Endothelial cell of umbilical vein (primary cell): ENCODE results near the gene NHS. TPM values are rescaled to one million over a fixed set of nuclear protein-coding genes. Genes with fewer than 3 reads are reported as not detected.

Experiments
- BruUV-seq: library from RNA; stranded (reverse); fragments of 400-500 nt; replicated peaks from 2 replicates; lab custom pipeline; 2021; lab: Mats Ljungman, UMichigan
- CTCF ChIA-PET: fragments of 300-600, 350-600 bp; sonication (Branson Sonifier 250); formaldehyde crosslinking; loops from one replicate; lab custom pipeline; 2021; ENCODE audit warnings: antibody characterized with exemption, inconsistent platforms; lab: Charles Lee
- POLR2A ChIA-PET: fragments of 300-600, 350-600 bp; sonication (Branson Sonifier 250); formaldehyde crosslinking; loops from one replicate; lab custom pipeline; 2021; ENCODE audit warnings: antibody characterized with exemption, inconsistent platforms; lab: Charles Lee
- DNase-seq: peaks from one replicate; pipeline ENCODE4 v3.0.0-alpha.2; 2011; ENCODE audit warnings: low read depth, low spot score
- FAIRE-seq: peaks from 2 replicates; lab custom pipeline; 2011; peaks lifted over from hg19 to GRCh38; lab: Jason Lieb, UNC
- H2AFZ ChIP-seq: 2 replicates; pipeline ENCODE4 v1.6.0; 2012; ENCODE audit warnings: low read depth, low read length, control low read depth, inconsistent platforms
- H3K27ac ChIP-seq: 2 replicates; pipeline ENCODE4 v1.5.1; 2011; ENCODE audit warnings: low read depth, mild to moderate bottlenecking, control low read depth, low read length, moderate library complexity; ENCODE audit not compliant: insufficient read depth
- H3K27me3 ChIP-seq, 2 experiments: 2 replicates each; pipeline versions ENCODE4 v1.6.0 to v1.6.1; 2011; ENCODE audit warnings: low read length in 2 of 2, mixed read lengths in 1 of 2; ENCODE audit not compliant: control insufficient read depth in 2 of 2, insufficient read depth in 2 of 2
- H3K36me3 ChIP-seq, 2 experiments: 2 replicates in 1 of 2; 3 replicates in 1 of 2; pipeline ENCODE4 v1.5.1; 2011; ENCODE audit warnings: low read length in 2 of 2, mild to moderate bottlenecking in 1 of 2, moderate library complexity in 1 of 2; ENCODE audit not compliant: control insufficient read depth in 2 of 2, insufficient read depth in 2 of 2; ENCODE audit errors: extremely low read depth in 1 of 2
- H3K4me1 ChIP-seq: 3 replicates; pipeline ENCODE4 v1.5.1; 2011; ENCODE audit warnings: mild to moderate bottlenecking, low read length; ENCODE audit not compliant: control insufficient read depth, insufficient read depth; ENCODE audit errors: extremely low read depth
- H3K4me2 ChIP-seq: 2 replicates; pipeline ENCODE4 v1.6.1; 2011; ENCODE audit warnings: low read length, control low read depth, mixed read lengths; ENCODE audit not compliant: insufficient read depth
- H3K4me3 ChIP-seq, 3 experiments: fragments of 200-600 bp in 1 of 3; sonication (generic), shearing (Covaris generic) in 1 of 3; replicated peaks in 1 of 3; 2 replicates each; pipeline ENCODE4 v1.5.1; 2011 to 2016; ENCODE audit warnings: control low read depth in 3 of 3, low read length in 3 of 3, mild to moderate bottlenecking in 2 of 3, inconsistent platforms in 1 of 3, low read depth in 1 of 3, moderate library complexity in 1 of 3; ENCODE audit not compliant: insufficient read depth in 1 of 3
- H3K79me2 ChIP-seq: 2 replicates; pipeline ENCODE4 v1.6.0; 2012; ENCODE audit warnings: low read length, inconsistent platforms; ENCODE audit not compliant: control insufficient read depth, insufficient read depth
- H3K9ac ChIP-seq: replicated peaks from 2 replicates; pipeline ENCODE3; 2011; ENCODE audit warnings: low read length, control low read depth; ENCODE audit not compliant: insufficient read depth; ENCODE audit errors: extremely low read depth
- H3K9me1 ChIP-seq: replicated peaks from 3 replicates; pipeline ENCODE4 v1.6.0; 2011; ENCODE audit warnings: mild to moderate bottlenecking, low read length; ENCODE audit not compliant: control insufficient read depth, insufficient read depth; ENCODE audit errors: extremely low read depth
- H3K9me3 ChIP-seq: replicated peaks from 2 replicates; pipeline ENCODE4 v1.5.1; 2012; ENCODE audit warnings: low read length, inconsistent platforms; ENCODE audit not compliant: control insufficient read depth, insufficient read depth
- H4K20me1 ChIP-seq: replicated peaks from 2 replicates; pipeline ENCODE3; 2011; ENCODE audit warnings: mild to moderate bottlenecking, low read length; ENCODE audit not compliant: control insufficient read depth, insufficient read depth; ENCODE audit errors: extremely low read depth
- CTCF ChIP-seq, 2 donors: IDR thresholded peaks; 1 replicate in 1 of 2; 2 replicates in 1 of 2; pipeline ENCODE4 v1.5.1; 2011; ENCODE audit warnings: low read length in 2 of 2, mild to moderate bottlenecking in 2 of 2, moderate library complexity in 2 of 2, control low read depth in 1 of 2, inconsistent platforms in 1 of 2, low read depth in 1 of 2; ENCODE audit not compliant: insufficient read depth in 1 of 2; ENCODE audit errors: extremely low read depth in 1 of 2
- EZH2 ChIP-seq: IDR thresholded peaks from 2 replicates; pipeline ENCODE4 v1.6.1; 2012; ENCODE audit warnings: borderline replicate concordance, low read depth, mild to moderate bottlenecking, moderate library complexity, low read length, inconsistent platforms; ENCODE audit not compliant: severe bottlenecking
- FOS ChIP-seq: IDR thresholded peaks from 2 replicates; pipeline ENCODE4 v1.6.1; 2011; ENCODE audit warnings: mild to moderate bottlenecking, low read length, moderate library complexity, borderline replicate concordance; ENCODE audit not compliant: insufficient read depth
- GATA2 ChIP-seq: IDR thresholded peaks from 2 replicates; pipeline ENCODE4 v1.7.0; 2011; ENCODE audit warnings: low read depth, mild to moderate bottlenecking, moderate library complexity, mixed read lengths, low read length; ENCODE audit not compliant: insufficient read length, insufficient read depth
- JUN ChIP-seq: IDR thresholded peaks from 2 replicates; pipeline ENCODE4 v1.6.1; 2011; ENCODE audit warnings: borderline replicate concordance, low read depth; ENCODE audit not compliant: insufficient read length, insufficient read depth
- MYC ChIP-seq: IDR thresholded peaks from one replicate; pipeline ENCODE4 v1.6.1; 2011; ENCODE audit warnings: mild to moderate bottlenecking, low read depth, low read length
- POLR2A ChIP-seq: IDR thresholded peaks from 2 replicates; pipeline ENCODE4 v1.6.1; 2012; ENCODE audit warnings: low read depth, mild to moderate bottlenecking, control low read depth, low read length
- POLR2AphosphoS5 ChIP-seq: IDR thresholded peaks from 2 replicates; pipeline ENCODE4 v1.6.1; 2012; ENCODE audit warnings: low read depth, mild to moderate bottlenecking, control low read depth, low read length, moderate library complexity; ENCODE audit not compliant: insufficient read depth
- dilution Hi-C: fragments of 300-500 bp; cut with MboI; formaldehyde crosslinking; loops from one replicate; pipeline ENCODE4 v1.15.0; 2019; ENCODE audit warnings: low sequenced_read_pairs; ENCODE audit not compliant: extremely low pct_ligation_motif_present
- intact Hi-C: fragments of 100-400 bp; cut with micrococcal nuclease; formaldehyde crosslinking; loops from one replicate; pipeline ENCODE4 v1.10.0; 2022
- polyA plus RNA-seq, 4 experiments: library from polyadenylated mRNA; depleted of rRNA in 3 of 4; stranded (reverse) in 3 of 4; unstranded in 1 of 4; fragments of >200 nt; gene quantifications; 2 replicates each; pipeline versions ENCODE4 v1.2.1 to v1.2.3, GENCODE V29; 2011 to 2012; ENCODE audit warnings: missing spikeins in 1 of 4
- total RNA-seq: library from RNA; stranded (reverse); gene quantifications from 2 replicates; pipeline ENCODE4 v1.2.3, GENCODE V29; 2021
- TF ChIP-seq, protein P1 (sequence below): IDR thresholded peaks from 2 replicates; pipeline ENCODE4 v1.6.1; 2011; ENCODE audit not compliant: insufficient read depth, insufficient read length

The NHS gene
- total and polyA plus RNA-seq, 2 donors (not counting 3 experiments of a cell fraction or from before 2014, with no cell fraction given), result 0.07 to 0.46 TPM

- no TSS peak for BruUV-seq
- no peak for FAIRE-seq
- TF ChIP-seq GATA2 (no peak), JUN (no peak), FOS (no peak), EZH2 (no peak), MYC (no peak), POLR2AphosphoS5 (no peak), CTCF (IDR thresholded peaks at IDR 0.05; ENCODE audit: extremely low read depth in 1 of 2, insufficient read depth in 1 of 2, low read depth in 1 of 2, low read length in 2 of 2) (no peak), POLR2A (no peak)
- TF ChIP-seq, protein P1, sequence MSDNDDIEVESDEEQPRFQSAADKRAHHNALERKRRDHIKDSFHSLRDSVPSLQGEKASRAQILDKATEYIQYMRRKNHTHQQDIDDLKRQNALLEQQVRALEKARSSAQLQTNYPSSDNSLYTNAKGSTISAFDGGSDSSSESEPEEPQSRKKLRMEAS, result no peak
- intact Hi-C loops (no loop called here), dilution Hi-C loops (no loop called here)
- no peaks in the 10 kb centered on the region for H4K20me1 ChIP-seq
- H2AFZ ChIP-seq, result no peak overlapping the region
- no peak overlapping the region for H3K9ac ChIP-seq
- no peaks in the 10 kb centered on the region for H3K79me2 ChIP-seq
- H3K36me3 ChIP-seq, result no peaks in the 10 kb centered on the region
- POLR2A ChIA-PET, result no interaction called here
- H3K4me1 ChIP-seq, result no peaks in the 10 kb centered on the region
- no peak overlapping the region for H3K4me2 ChIP-seq
- no peaks in the 10 kb centered on the region for H3K9me1 ChIP-seq
- no peak overlapping the region for H3K27ac ChIP-seq
- peaks cover 0 to 3% of the 10 kb centered on the region in 2 experiments for H3K27me3 ChIP-seq
- H3K9me3 ChIP-seq, result no peaks in the 10 kb centered on the region
- H3K4me3 ChIP-seq, result no peak overlapping the region
- no peak for DNase-seq
- CTCF ChIA-PET, result no interaction called here
These were observed 335.9 kb downstream of the NHS start for GRCh38 chrX:17710871-17711301.
